IMR-90 (cell line): ENCODE measurements around the gene MOXD1. TPM values are rescaled to one million over a fixed set of nuclear protein-coding genes. Genes with fewer than 3 reads are reported as not detected.

Source experiments
- ATAC-seq: fragments of 200-7000 bp; cut with Tn5 transposase; 2 replicates; pipeline ENCODE4 v1.9.1; 2020; ENCODE audit warnings: low read depth, mild to moderate bottlenecking, moderate library complexity
- BruUV-seq: library from RNA; stranded (reverse); fragments of 400-500 nt; replicated peaks from 2 replicates; lab custom pipeline; 2021; lab: Mats Ljungman, UMichigan
- CTCF ChIA-PET: fragments of 300-600 bp; formaldehyde crosslinking; extraction: SDS; loops from one replicate; lab custom pipeline; 2021; ENCODE audit warnings: antibody characterized with exemption; lab: Yijun Ruan, JAX
- POLR2A ChIA-PET: fragments of 300-600 bp; sonication (Branson Sonifier 250); formaldehyde crosslinking; loops from one replicate; lab custom pipeline; 2022; ENCODE audit warnings: antibody characterized with exemption; ENCODE audit not compliant: unreplicated experiment; lab: Charles Lee
- DNase-seq: peaks from one replicate; pipeline ENCODE4 v3.0.0; 2013
- H2AFZ ChIP-seq: replicated peaks from 2 replicates; pipeline ENCODE3; 2013; ENCODE audit warnings: low read length, mild to moderate bottlenecking; ENCODE audit not compliant: poor library complexity
- H2AK5ac ChIP-seq: 2 replicates; pipeline ENCODE4 v1.6.1; 2013; ENCODE audit warnings: low read depth, low read length, inconsistent platforms
- H2AK9ac ChIP-seq: replicated peaks from 2 replicates; pipeline ENCODE3; 2013; ENCODE audit warnings: mild to moderate bottlenecking, low read depth, low read length, moderate library complexity; ENCODE audit not compliant: poor library complexity
- H2BK120ac ChIP-seq: 2 replicates; pipeline ENCODE4 v1.6.1; 2013; ENCODE audit warnings: low read depth, low read length, inconsistent platforms
- H2BK15ac ChIP-seq: 3 replicates; pipeline ENCODE4 v1.6.1; 2013; ENCODE audit warnings: low read depth, low read length, inconsistent platforms
- H2BK20ac ChIP-seq: 2 replicates; pipeline ENCODE4 v1.6.1; 2013; ENCODE audit warnings: low read depth, mild to moderate bottlenecking, inconsistent platforms, low read length, moderate library complexity
- H2BK5ac ChIP-seq: 2 replicates; pipeline ENCODE4 v1.6.1; 2013; ENCODE audit warnings: mild to moderate bottlenecking, low read depth, low read length, inconsistent platforms; ENCODE audit not compliant: poor library complexity, severe bottlenecking
- H3K14ac ChIP-seq: replicated peaks from 2 replicates; pipeline ENCODE4 v1.6.1; 2013; ENCODE audit warnings: low read depth, low read length, inconsistent platforms
- H3K18ac ChIP-seq: 2 replicates; pipeline ENCODE4 v1.6.1; 2013; ENCODE audit warnings: low read depth, low read length, control low read depth
- H3K23ac ChIP-seq: 2 replicates; pipeline ENCODE4 v1.6.1; 2013; ENCODE audit warnings: low read depth, low read length, inconsistent platforms
- H3K27ac ChIP-seq: 2 replicates; pipeline ENCODE4 v1.5.1; 2013; ENCODE audit warnings: mild to moderate bottlenecking, control low read depth, low read length; ENCODE audit not compliant: insufficient read depth
- H3K27me3 ChIP-seq: 2 replicates; pipeline ENCODE4 v1.6.1; 2013; ENCODE audit warnings: low read length; ENCODE audit not compliant: control insufficient read depth, insufficient read depth
- H3K36me3 ChIP-seq: 2 replicates; pipeline ENCODE4 v1.6.1; 2013; ENCODE audit warnings: low read length, mixed read lengths; ENCODE audit not compliant: control insufficient read depth, insufficient read depth
- H3K4ac ChIP-seq: 2 replicates; pipeline ENCODE4 v1.6.1; 2013; ENCODE audit warnings: low read depth, low read length, inconsistent platforms
- H3K4me1 ChIP-seq: 2 replicates; pipeline ENCODE4 v1.6.1; 2013; ENCODE audit warnings: low read length, mixed read lengths; ENCODE audit not compliant: control insufficient read depth, insufficient read depth
- H3K4me2 ChIP-seq: 2 replicates; pipeline ENCODE4 v1.6.1; 2013; ENCODE audit warnings: low read depth, mild to moderate bottlenecking, control low read depth, low read length, moderate library complexity
- H3K4me3 ChIP-seq: 2 replicates; pipeline ENCODE4 v1.5.1; 2013; ENCODE audit warnings: low read depth, mild to moderate bottlenecking, control low read depth, low read length, moderate library complexity; ENCODE audit not compliant: insufficient read depth
- H3K56ac ChIP-seq: 2 replicates; pipeline ENCODE4 v1.6.1; 2013; ENCODE audit warnings: low read length, inconsistent platforms; ENCODE audit not compliant: insufficient read depth; ENCODE audit errors: extremely low read depth
- H3K79me1 ChIP-seq, 2 experiments: 2 replicates each; pipeline ENCODE4 v1.6.1; 2013; ENCODE audit warnings: low read length in 2 of 2, inconsistent platforms in 1 of 2, low read depth in 1 of 2
- H3K9ac ChIP-seq: 2 replicates; pipeline ENCODE4 v1.6.1; 2013; ENCODE audit warnings: low read depth, low read length, control low read depth
- H3K9me1 ChIP-seq: 2 replicates; pipeline ENCODE4 v1.6.1; 2013; ENCODE audit warnings: low read length, inconsistent platforms; ENCODE audit not compliant: insufficient read depth
- H3K9me3 ChIP-seq: 2 replicates; pipeline ENCODE4 v1.6.1; 2013; ENCODE audit warnings: low read length; ENCODE audit not compliant: control insufficient read depth, insufficient read depth
- H4K20me1 ChIP-seq: 2 replicates; pipeline ENCODE4 v1.6.1; 2013; ENCODE audit warnings: low read length, inconsistent platforms; ENCODE audit not compliant: insufficient read depth
- H4K5ac ChIP-seq: 2 replicates; pipeline ENCODE4 v1.6.1; 2013; ENCODE audit warnings: mild to moderate bottlenecking, low read depth, low read length, control low read depth
- H4K8ac ChIP-seq, 2 experiments: 2 replicates each; pipeline ENCODE4 v1.6.1; 2013; ENCODE audit warnings: low read depth in 2 of 2, low read length in 2 of 2, control low read depth in 1 of 2, inconsistent platforms in 1 of 2
- H4K91ac ChIP-seq: 2 replicates; pipeline ENCODE4 v1.6.1; 2013; ENCODE audit warnings: low read depth, low read length, inconsistent platforms; ENCODE audit not compliant: insufficient read depth
- BHLHE40 ChIP-seq: fragments of 150-350 bp; IDR thresholded peaks from 2 replicates; pipeline ENCODE4 v1.6.1; 2016; ENCODE audit warnings: mild to moderate bottlenecking, low read depth, low read length
- CEBPB ChIP-seq: IDR thresholded peaks from 2 replicates; pipeline ENCODE4 v1.6.1; 2012; ENCODE audit warnings: low read depth, low read length, improper control_type of control experiment
- CHD1 ChIP-seq: IDR thresholded peaks from 2 replicates; pipeline ENCODE4 v1.6.1; 2012; ENCODE audit warnings: low read depth, low read length, improper control_type of control experiment
- CTCF ChIP-seq: conservative IDR thresholded peaks from 2 replicates; pipeline ENCODE4 v1.5.1; 2012; ENCODE audit warnings: mild to moderate bottlenecking, low read depth, low read length, improper control_type of control experiment
- ELK1 ChIP-seq: fragments of 150-350 bp; IDR thresholded peaks from 2 replicates; pipeline ENCODE4 v1.6.1; 2016; ENCODE audit warnings: low read depth, mild to moderate bottlenecking, low read length, moderate library complexity, borderline replicate concordance
- FOS ChIP-seq: fragments of 150-350 bp; IDR thresholded peaks from 2 replicates; pipeline ENCODE4 v1.6.1; 2016; ENCODE audit warnings: low read depth, low read length
- MAFK ChIP-seq: IDR thresholded peaks from 2 replicates; pipeline ENCODE4 v1.6.1; 2012; ENCODE audit warnings: low read depth, low read length, improper control_type of control experiment
- MAZ ChIP-seq: IDR thresholded peaks from 2 replicates; pipeline ENCODE4 v1.6.1; 2012; ENCODE audit warnings: low read depth, mild to moderate bottlenecking, low read length, improper control_type of control experiment, moderate library complexity, borderline replicate concordance
- MXI1 ChIP-seq: IDR thresholded peaks from 2 replicates; pipeline ENCODE4 v1.6.1; 2012; ENCODE audit warnings: low read depth, mild to moderate bottlenecking, low read length, moderate library complexity, borderline replicate concordance
- NFE2L2 ChIP-seq: fragments of 150-350 bp; IDR thresholded peaks from 2 replicates; pipeline ENCODE4 v1.6.1; 2016; ENCODE audit warnings: low read depth, mild to moderate bottlenecking, low read length
- POLR2A ChIP-seq: IDR thresholded peaks from 2 replicates; pipeline ENCODE4 v1.6.1; 2012; ENCODE audit warnings: mild to moderate bottlenecking, low read depth, low read length
- RAD21 ChIP-seq: IDR thresholded peaks from 2 replicates; pipeline ENCODE4 v1.6.1; 2012; ENCODE audit warnings: low read length, improper control_type of control experiment
- RCOR1 ChIP-seq: IDR thresholded peaks from 2 replicates; pipeline ENCODE4 v1.6.1; 2012; ENCODE audit warnings: mild to moderate bottlenecking, low read length, improper control_type of control experiment; ENCODE audit not compliant: insufficient replicate concordance
- RFX5 ChIP-seq: IDR thresholded peaks from 2 replicates; pipeline ENCODE4 v1.8.0; 2012; ENCODE audit warnings: low read depth, mild to moderate bottlenecking, low read length, moderate library complexity
- SMC3 ChIP-seq: fragments of 150-350 bp; IDR thresholded peaks from 2 replicates; pipeline ENCODE4 v1.6.1; 2016; ENCODE audit warnings: low read depth, mild to moderate bottlenecking, antibody characterized with exemption, low read length, moderate library complexity
- USF2 ChIP-seq: fragments of 150-350 bp; IDR thresholded peaks from 2 replicates; pipeline ENCODE4 v1.6.1; 2017; ENCODE audit warnings: mild to moderate bottlenecking, antibody characterized with exemption, low read length, low read depth
- WGBS, 2 experiments: methylation state at CpG; one replicate each; pipeline versions ENCODE4 v1.1.5 to v1.1.7; 2013; ENCODE audit warnings: missing lambda C conversion rate in 2 of 2; ENCODE audit not compliant: insufficient read length in 1 of 2; ENCODE audit errors: extremely low coverage in 2 of 2; 5-methylcytosine and 5-hydroxymethylcytosine counted together
- dilution Hi-C: fragments of 300-500 bp; cut with HindIII; formaldehyde crosslinking; loops from one replicate; pipeline ENCODE4 v1.14.3; 2018; ENCODE audit warnings: low sequenced_read_pairs; ENCODE audit not compliant: unreplicated experiment
- in situ Hi-C: fragments of 300-500 bp; cut with MboI; formaldehyde crosslinking; loops from 3 replicates; pipeline ENCODE4 v1.14.3; 2019; ENCODE audit warnings: low sequenced_read_pairs, inconsistent platforms, mixed read lengths
- intact Hi-C: fragments of 100-400 bp; cut with micrococcal nuclease; formaldehyde crosslinking; loops from 2 replicates; pipeline ENCODE4 v1.10.0; 2022
- polyA plus RNA-seq, 3 experiments: library from polyadenylated mRNA; depleted of rRNA; stranded (reverse); fragments of >200 nt; gene quantifications; 2 replicates each; pipeline ENCODE4 v1.2.3, GENCODE V29; 2012; ENCODE audit warnings: low replicate concordance in 1 of 3
- total RNA-seq: library from RNA; depleted of rRNA; stranded (reverse); fragments of >200 nt; gene quantifications from 2 replicates; pipeline ENCODE4 v1.2.3, GENCODE V29; 2012

MOXD1 gene
- total and polyA plus RNA-seq, 2 of the 4 experiments (the other 2 are of a cell fraction), result 10.0 to 19.4 TPM

GRCh38 chr6:132388291-132388690, 13.0 kb downstream of the MOXD1 start:
- 50% methylated on average over 2 of the region's 3 CpGs; no CpG with 5 or more reads in 1 of the 2 experiments for WGBS, 2 experiments
- ATAC-seq, result no peak

More at GRCh38 chr6:132388291-132388690, 13.0 kb downstream of the MOXD1 start:
- H3K18ac ChIP-seq, result no peak overlapping the region
- no peak overlapping the region for H2BK5ac ChIP-seq
- H3K23ac ChIP-seq, result no peak overlapping the region
- DNase-seq, result no peak
- H2BK20ac ChIP-seq, result no peak overlapping the region
- dilution Hi-C loops (no loop called here), in situ Hi-C loops (no loop called here), intact Hi-C loops (no loop called here)
- H2AFZ ChIP-seq, result no peak overlapping the region
- no peak overlapping the region for H2AK5ac ChIP-seq
- H3K4ac ChIP-seq, result no peak overlapping the region
- H3K56ac ChIP-seq, result no peak overlapping the region
- H4K8ac ChIP-seq, result no peak overlapping the region
- no peak overlapping the region for H2AK9ac ChIP-seq
- ChIA-PET CTCF (no interaction called here), POLR2A (no interaction called here)
- H3K14ac ChIP-seq, result peak overlapping the region; percentile 2; the same call in 1 of the 2 replicates
- H3K4me1 ChIP-seq, result peaks cover 10% of the 10 kb centered on the region
- no peak overlapping the region for H3K4me2 ChIP-seq
- no peak overlapping the region for H3K27ac ChIP-seq
- H2BK15ac ChIP-seq, result no peak overlapping the region
- H3K36me3 ChIP-seq, result no peaks in the 10 kb centered on the region
- no peak overlapping the region for H3K4me3 ChIP-seq
- no peak overlapping the region for H4K5ac ChIP-seq
- no peak for TF ChIP-seq ELK1
- TF ChIP-seq CHD1, result no peak
- no peak for TF ChIP-seq BHLHE40
- no peak for TF ChIP-seq SMC3
- no peak for TF ChIP-seq MAFK
- no peak for TF ChIP-seq RAD21
- no peak for TF ChIP-seq MAZ
- TF ChIP-seq CEBPB, result no peak
- TF ChIP-seq POLR2A, result no peak
- TF ChIP-seq NFE2L2, result no peak
- no peak for TF ChIP-seq CTCF
- no peak for TF ChIP-seq FOS
- no peak for TF ChIP-seq MXI1
- no peak for TF ChIP-seq USF2
- TF ChIP-seq RFX5, result no peak
- TF ChIP-seq RCOR1, result no peak
- H4K20me1 ChIP-seq, result no peaks in the 10 kb centered on the region
- BruUV-seq, result no TSS peak
- H3K9me3 ChIP-seq, result no peaks in the 10 kb centered on the region
- H4K91ac ChIP-seq, result no peak overlapping the region
- H3K9me1 ChIP-seq, result peaks cover 4% of the 10 kb centered on the region; the same call in 1 of the 2 replicates
- H3K9ac ChIP-seq, result no peak overlapping the region
- H2BK120ac ChIP-seq, result no peak overlapping the region
- H3K27me3 ChIP-seq, result no peaks in the 10 kb centered on the region
- H3K79me1 ChIP-seq, result peaks cover 5 to 21% of the 10 kb centered on the region in 2 experiments; a peak in 2 of 4 replicates
